Upper lobe of right lung (tissue), 1 donor: ENCODE measurements around the gene CTSD. TPM values are rescaled to one million over a fixed set of nuclear protein-coding genes. Genes with fewer than 3 reads are reported as not detected.

Experiments used
- ATAC-seq: fragments of 200-7000 bp; cut with Tn5 transposase; one replicate; pipeline ENCODE4 v1.9.1; 2020; ENCODE audit warnings: mild to moderate bottlenecking, moderate library complexity
- DNase-seq: peaks from one replicate; pipeline ENCODE4 v3.0.0-alpha.2; 2020
- H3K27ac ChIP-seq: fragments of 200-600 bp; one replicate; pipeline ENCODE4 v1.8.0; 2022
- H3K27me3 ChIP-seq: fragments of 200-600 bp; one replicate; pipeline ENCODE4 v1.8.0; 2022; ENCODE audit warnings: mild to moderate bottlenecking
- H3K36me3 ChIP-seq: fragments of 200-600 bp; one replicate; pipeline ENCODE4 v1.8.0; 2022
- H3K4me1 ChIP-seq: fragments of 200-600 bp; one replicate; pipeline ENCODE4 v1.8.0; 2022
- H3K4me3 ChIP-seq: fragments of 200-600 bp; one replicate; pipeline ENCODE4 v1.8.0; 2022; ENCODE audit warnings: mild to moderate bottlenecking
- H3K9me3 ChIP-seq: fragments of 200-600 bp; one replicate; pipeline ENCODE4 v1.8.0; 2022
- intact Hi-C: fragments of 100-400 bp; cut with DNase I; formaldehyde crosslinking; loops from one replicate; pipeline ENCODE4 v1.11.0; 2022
- total RNA-seq: library from RNA; stranded (reverse); fragmentation: NEBNext Ultra II Directional; extraction: Animal tissue kit (Norgen Biotek cat#: 25700); gene quantifications from one replicate; pipeline ENCODE4 v1.2.1, GENCODE V29; 2021
- TF ChIP-seq, protein P1 (sequence below): fragments of 200-600 bp; IDR thresholded peaks from one replicate; pipeline ENCODE4 v1.8.0; 2022; ENCODE audit warnings: antibody characterized with exemption
- donor health status: DM: no; HTN: yes; CAD: no; lungs with severe emphysema.

The CTSD gene
- total RNA-seq, 1 donor from 2014 or later = 2,038 TPM

DNA sequence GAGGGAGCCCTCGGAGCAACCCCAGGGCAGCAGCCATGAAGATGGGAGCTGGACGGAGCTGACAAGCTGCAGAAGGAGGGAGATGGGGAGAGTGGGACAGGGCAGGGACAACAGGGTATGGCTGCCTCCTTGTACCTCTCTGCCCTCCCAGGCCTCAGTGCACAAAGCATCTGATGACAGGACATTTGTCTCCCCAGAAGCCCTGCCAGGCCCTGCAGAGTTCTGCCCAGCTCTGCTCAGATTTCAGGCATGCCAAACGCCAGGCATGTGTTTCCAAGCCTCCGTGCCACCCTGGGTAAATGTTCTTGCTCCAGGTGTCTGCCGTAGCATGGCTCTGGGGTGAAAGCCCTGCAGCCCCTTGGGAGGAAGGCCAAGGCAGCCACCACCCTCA lies 12.2 kb downstream of the CTSD start:
- TF ChIP-seq, protein P1, sequence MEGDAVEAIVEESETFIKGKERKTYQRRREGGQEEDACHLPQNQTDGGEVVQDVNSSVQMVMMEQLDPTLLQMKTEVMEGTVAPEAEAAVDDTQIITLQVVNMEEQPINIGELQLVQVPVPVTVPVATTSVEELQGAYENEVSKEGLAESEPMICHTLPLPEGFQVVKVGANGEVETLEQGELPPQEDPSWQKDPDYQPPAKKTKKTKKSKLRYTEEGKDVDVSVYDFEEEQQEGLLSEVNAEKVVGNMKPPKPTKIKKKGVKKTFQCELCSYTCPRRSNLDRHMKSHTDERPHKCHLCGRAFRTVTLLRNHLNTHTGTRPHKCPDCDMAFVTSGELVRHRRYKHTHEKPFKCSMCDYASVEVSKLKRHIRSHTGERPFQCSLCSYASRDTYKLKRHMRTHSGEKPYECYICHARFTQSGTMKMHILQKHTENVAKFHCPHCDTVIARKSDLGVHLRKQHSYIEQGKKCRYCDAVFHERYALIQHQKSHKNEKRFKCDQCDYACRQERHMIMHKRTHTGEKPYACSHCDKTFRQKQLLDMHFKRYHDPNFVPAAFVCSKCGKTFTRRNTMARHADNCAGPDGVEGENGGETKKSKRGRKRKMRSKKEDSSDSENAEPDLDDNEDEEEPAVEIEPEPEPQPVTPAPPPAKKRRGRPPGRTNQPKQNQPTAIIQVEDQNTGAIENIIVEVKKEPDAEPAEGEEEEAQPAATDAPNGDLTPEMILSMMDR = no peak
- Histone ChIP-seq H3K36me3 (peaks cover 41% of the 10 kb centered on the region), H3K4me3 (no peak overlapping the region), H3K27me3 (peaks cover 8% of the 10 kb centered on the region), H3K9me3 (no peaks in the 10 kb centered on the region), H3K4me1 (peaks cover 13% of the 10 kb centered on the region), H3K27ac (no peak overlapping the region)
- peak; percentile 62 for DNase-seq
- intact Hi-C loops = no loop called here
- no peak for ATAC-seq

DNA sequence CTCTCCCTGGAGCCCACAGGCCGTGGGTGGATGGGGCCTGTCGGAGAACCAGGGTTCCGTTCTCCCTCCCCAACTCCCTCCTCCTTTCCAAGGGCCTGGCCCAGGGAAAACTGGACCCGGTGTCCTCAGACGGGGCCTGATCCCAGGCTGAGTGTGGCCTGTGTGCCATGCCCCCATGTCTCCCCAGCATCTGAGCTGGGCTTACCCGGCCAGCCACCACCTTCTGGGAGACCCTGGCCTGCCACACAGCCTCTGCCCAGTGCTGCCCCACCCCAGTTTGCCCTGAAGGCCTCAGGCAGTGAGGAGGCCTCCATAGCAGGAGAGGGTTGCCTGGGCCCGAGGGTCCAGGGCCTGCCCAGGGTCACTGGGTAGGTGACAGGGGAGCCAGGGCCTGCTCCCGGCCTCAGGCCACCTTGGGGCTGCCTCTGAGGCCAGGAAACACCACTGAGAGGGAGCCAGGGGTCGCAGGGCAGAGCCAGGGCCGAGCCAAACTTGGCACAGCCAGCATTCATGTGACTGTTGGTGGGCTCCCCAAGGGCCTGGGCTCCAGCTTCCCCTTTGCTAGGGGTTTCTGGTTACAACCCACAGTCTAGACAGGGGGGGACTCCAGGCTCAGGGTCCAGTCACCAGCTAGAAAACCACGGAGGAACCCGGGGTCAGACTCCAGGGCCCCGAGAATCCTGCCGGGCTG lies 12.7 kb downstream of the CTSD start:
- Histone ChIP-seq H3K4me3 (no peak overlapping the region), H3K9me3 (no peaks in the 10 kb centered on the region), H3K27me3 (peaks cover 8% of the 10 kb centered on the region), H3K27ac (no peak overlapping the region), H3K36me3 (peaks cover 36% of the 10 kb centered on the region), H3K4me1 (peaks cover 8% of the 10 kb centered on the region)
- DNase-seq (peak; percentile 68), ATAC-seq (peak; percentile 0)
- intact Hi-C loops = no loop called here
- TF ChIP-seq, protein P1 = no peak

DNA sequence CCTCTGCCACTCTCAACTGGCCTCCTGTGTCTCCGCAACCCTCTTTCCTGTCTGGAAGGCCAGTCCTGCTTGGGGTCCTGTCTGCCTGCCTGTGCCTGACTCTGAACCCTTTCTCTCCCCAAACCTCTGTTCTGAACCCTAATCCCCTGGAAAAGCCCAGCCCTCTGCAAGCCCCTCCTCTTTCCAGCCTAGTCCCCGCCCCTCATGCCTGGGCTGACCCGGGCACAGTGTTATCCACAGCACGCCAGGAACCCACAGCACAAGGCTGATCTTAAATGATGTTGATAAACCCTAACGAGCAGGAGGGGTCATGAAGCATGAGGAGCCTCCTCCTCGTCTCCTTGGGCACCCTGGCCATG lies 13.3 kb downstream of the CTSD start, which contains the start of gene IFITM10:
Gene IFITM10 (minus strand): TSS at position 115 of the 359 bp plus-strand sequence. CDS start 153 bp downstream, outside the sequence.
- Histone ChIP-seq H3K36me3 (peaks cover 30% of the 10 kb centered on the region), H3K27ac (no peak within 1 kb of the TSS), H3K4me1 (peaks cover 2% of the 10 kb centered on the region), H3K4me3 (no peak within 1 kb of the TSS), H3K9me3 (no peaks in the 10 kb centered on the region), H3K27me3 (peaks cover 8% of the 10 kb centered on the region)
- no peak for DNase-seq
- intact Hi-C loops = no loop called here
- TF ChIP-seq, protein P1 = no peak
- ATAC-seq = peak; percentile 26

DNA sequence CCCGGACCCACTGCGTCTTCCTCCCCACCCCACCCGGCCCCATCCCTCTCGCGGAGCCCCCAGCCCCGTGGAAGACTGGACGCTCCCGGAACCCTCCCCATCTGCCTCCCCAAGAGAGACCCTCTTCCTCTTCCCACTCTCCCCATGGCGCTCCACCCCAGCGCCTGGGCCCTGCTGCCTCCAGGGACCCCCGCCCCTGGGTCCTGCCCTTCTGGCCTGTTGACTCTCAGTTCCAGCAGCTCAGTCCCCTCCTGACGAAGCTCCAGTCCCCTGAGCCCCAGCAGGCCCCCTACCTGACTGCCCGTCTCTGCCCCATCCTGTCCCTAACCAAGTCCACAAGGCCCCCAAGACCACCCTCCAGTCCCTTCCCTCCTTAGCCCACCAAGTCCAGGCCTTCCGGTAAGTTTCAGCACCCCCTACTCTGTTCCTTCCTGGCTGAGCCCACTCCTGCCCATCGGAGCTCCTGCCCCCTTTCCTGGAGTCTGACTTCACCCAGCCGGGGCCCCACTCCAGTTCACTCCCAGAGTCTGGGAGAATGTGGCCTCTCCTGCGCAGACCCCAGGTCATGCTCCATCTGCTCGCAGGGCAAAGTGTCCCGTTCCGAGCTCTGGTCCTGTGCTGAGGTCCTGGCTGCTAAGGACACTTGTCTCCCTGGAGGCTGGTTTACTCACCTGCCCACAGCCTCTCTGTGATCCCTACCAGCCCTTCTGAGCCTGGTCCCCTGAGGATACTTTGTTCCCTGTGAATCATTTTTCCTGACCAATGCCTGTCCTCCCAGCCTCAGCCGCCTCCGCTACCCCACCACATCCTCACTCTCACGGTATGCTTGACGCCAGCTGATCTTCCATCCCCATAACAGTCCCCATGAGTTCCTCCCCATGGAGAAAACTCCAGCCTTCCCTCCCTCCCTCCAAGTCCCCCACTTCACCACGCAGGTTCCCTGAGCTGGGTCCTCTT lies 14.1 kb downstream of the CTSD start:
- Histone ChIP-seq H3K4me1 (no peaks in the 10 kb centered on the region), H3K27me3 (peaks cover 8% of the 10 kb centered on the region), H3K9me3 (no peaks in the 10 kb centered on the region), H3K36me3 (peaks cover 23% of the 10 kb centered on the region), H3K27ac (no peak overlapping the region), H3K4me3 (no peak overlapping the region)
- ATAC-seq (peak; percentile 4), DNase-seq (peak; percentile 70)
- TF ChIP-seq, protein P1 = no peak
- intact Hi-C loops = no loop called here

DNA sequence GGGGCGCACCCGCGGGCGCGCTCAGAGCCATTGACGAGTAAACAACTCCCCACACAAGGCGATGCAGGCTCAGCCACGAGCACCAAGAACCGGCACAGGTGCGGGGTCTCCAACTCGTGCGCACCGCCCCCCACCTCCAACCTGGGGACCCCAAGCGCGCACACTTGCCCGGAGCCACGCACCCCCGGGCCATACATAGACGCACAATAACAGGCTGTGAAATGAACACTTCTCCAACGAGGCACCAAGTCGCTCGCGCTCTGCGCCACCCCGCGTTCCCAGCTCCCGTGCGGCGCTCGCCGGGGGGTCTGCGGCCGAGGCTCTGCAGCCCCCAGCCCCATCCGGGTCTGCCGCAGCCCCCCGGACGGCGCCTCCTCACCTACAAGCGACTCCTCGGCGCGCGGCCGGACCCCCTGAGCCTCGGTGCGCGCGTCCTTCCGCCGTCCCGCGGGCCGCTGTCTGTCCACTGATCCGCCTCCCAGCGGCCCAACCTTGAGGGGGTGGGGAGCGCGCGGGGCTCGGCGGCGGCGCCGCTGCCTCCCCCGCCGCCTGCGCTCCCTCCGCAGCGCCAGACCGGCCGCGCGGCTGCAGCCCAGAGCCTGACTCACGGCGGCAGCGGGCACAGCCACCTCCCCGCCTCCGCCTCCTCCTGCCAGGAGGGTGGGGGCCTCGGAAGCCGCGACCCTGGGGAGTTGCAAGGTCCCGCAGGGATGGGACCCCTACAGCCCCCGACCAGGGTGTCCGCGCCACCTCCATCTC lies 14.9 kb downstream of the CTSD start:
- peak; percentile 25 for ATAC-seq
- Histone ChIP-seq H3K36me3 (peaks cover 17% of the 10 kb centered on the region), H3K27me3 (peaks cover 8% of the 10 kb centered on the region), H3K4me3 (peak overlapping the region; percentile 16), H3K9me3 (no peaks in the 10 kb centered on the region), H3K4me1 (no peaks in the 10 kb centered on the region), H3K27ac (no peak overlapping the region)
- intact Hi-C loops = no loop called here
- no peak for DNase-seq
- TF ChIP-seq, protein P1 = no peak
